WTC11 (cell line): ENCODE results near the gene ARHGAP30.

Source experiments
- AFF4 ChIP-seq: sonication (generic); formaldehyde crosslinking; IDR thresholded peaks from 2 replicates; pipeline ENCODE4 v1.8.1; 2023; ENCODE audit warnings: mild to moderate bottlenecking, missing genetic modification reagents, borderline replicate concordance
- ATF3 ChIP-seq: sonication (generic); formaldehyde crosslinking; conservative IDR thresholded peaks from 2 replicates; pipeline ENCODE4 v1.8.1; 2022; ENCODE audit warnings: mild to moderate bottlenecking, missing genetic modification reagents
- FOXK1 ChIP-seq: sonication (generic); formaldehyde crosslinking; IDR thresholded peaks from 2 replicates; pipeline ENCODE4 v1.8.0; 2022; ENCODE audit warnings: mild to moderate bottlenecking, moderate library complexity, missing genetic modification reagents
- JUN ChIP-seq: sonication (generic); formaldehyde crosslinking; IDR thresholded peaks from 2 replicates; pipeline ENCODE4 v1.8.0; 2023; ENCODE audit warnings: mild to moderate bottlenecking, missing genetic modification reagents
- MYBL2 ChIP-seq: sonication (generic); formaldehyde crosslinking; IDR thresholded peaks from 2 replicates; pipeline ENCODE4 v1.8.1; 2023; ENCODE audit warnings: mild to moderate bottlenecking, moderate library complexity, missing genetic modification reagents
- NR3C1 ChIP-seq: sonication (generic); formaldehyde crosslinking; conservative IDR thresholded peaks from 2 replicates; pipeline ENCODE4 v1.8.1; 2023; ENCODE audit warnings: low read depth, mild to moderate bottlenecking, missing genetic modification reagents
- SOX15 ChIP-seq: fragments of 250-450 bp; sonication (Bioruptor Pico); IDR thresholded peaks from 2 replicates; pipeline ENCODE4 v1.9.0; 2021; ENCODE audit warnings: mild to moderate bottlenecking
- TP53 ChIP-seq: sonication (generic); formaldehyde crosslinking; IDR thresholded peaks from 2 replicates; pipeline ENCODE4 v1.8.1; 2023; ENCODE audit warnings: mild to moderate bottlenecking, missing genetic modification reagents
- USF2 ChIP-seq: sonication (generic); formaldehyde crosslinking; IDR thresholded peaks from 2 replicates; pipeline ENCODE4 v1.8.1; 2023; ENCODE audit warnings: mild to moderate bottlenecking, missing genetic modification reagents, moderate library complexity
- ZNF121 ChIP-seq: sonication (generic); formaldehyde crosslinking; IDR thresholded peaks from 2 replicates; pipeline ENCODE4 v1.8.0; 2023; ENCODE audit warnings: missing genetic modification reagents
- ZNF281 ChIP-seq: sonication (generic); formaldehyde crosslinking; IDR thresholded peaks from 2 replicates; pipeline ENCODE4 v1.8.0; 2023; ENCODE audit warnings: mild to moderate bottlenecking, missing genetic modification reagents
- ZNF416 ChIP-seq: fragments of 250-450 bp; sonication (Bioruptor Pico); IDR thresholded peaks from 2 replicates; pipeline ENCODE4 v1.9.0; 2021; ENCODE audit warnings: mild to moderate bottlenecking, inconsistent platforms
- TF ChIP-seq, protein P1 (sequence below): fragments of 200-600 bp; IDR thresholded peaks from 2 replicates; pipeline ENCODE4 v1.8.0; 2022; ENCODE audit warnings: antibody characterized with exemption

- TF ChIP-seq JUN (CRISPR knock-in tag) (no peak), SOX15 (CRISPR knock-in tag) (no peak), MYBL2 (no peak), FOXK1 (no peak), USF2 (CRISPR knock-in tag) (no peak), TP53 (CRISPR knock-in tag) (no peak), ZNF121 (CRISPR knock-in tag) (no peak), NR3C1 (no peak), AFF4 (no peak), ZNF416 (CRISPR knock-in tag) (no peak), ATF3 (CRISPR knock-in tag) (no peak), ZNF281 (no peak)
- TF ChIP-seq, protein P1, sequence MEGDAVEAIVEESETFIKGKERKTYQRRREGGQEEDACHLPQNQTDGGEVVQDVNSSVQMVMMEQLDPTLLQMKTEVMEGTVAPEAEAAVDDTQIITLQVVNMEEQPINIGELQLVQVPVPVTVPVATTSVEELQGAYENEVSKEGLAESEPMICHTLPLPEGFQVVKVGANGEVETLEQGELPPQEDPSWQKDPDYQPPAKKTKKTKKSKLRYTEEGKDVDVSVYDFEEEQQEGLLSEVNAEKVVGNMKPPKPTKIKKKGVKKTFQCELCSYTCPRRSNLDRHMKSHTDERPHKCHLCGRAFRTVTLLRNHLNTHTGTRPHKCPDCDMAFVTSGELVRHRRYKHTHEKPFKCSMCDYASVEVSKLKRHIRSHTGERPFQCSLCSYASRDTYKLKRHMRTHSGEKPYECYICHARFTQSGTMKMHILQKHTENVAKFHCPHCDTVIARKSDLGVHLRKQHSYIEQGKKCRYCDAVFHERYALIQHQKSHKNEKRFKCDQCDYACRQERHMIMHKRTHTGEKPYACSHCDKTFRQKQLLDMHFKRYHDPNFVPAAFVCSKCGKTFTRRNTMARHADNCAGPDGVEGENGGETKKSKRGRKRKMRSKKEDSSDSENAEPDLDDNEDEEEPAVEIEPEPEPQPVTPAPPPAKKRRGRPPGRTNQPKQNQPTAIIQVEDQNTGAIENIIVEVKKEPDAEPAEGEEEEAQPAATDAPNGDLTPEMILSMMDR, result no peak
These were observed 1.1 kb upstream of the ARHGAP30 start for GRCh38 chr1:161070761-161071160.
